GM12873 (cell line): Measurements from ENCODE around the gene SORBS2.

ENCODE experiments used
- CTCF ChIP-seq: IDR thresholded peaks from 2 replicates; pipeline ENCODE4 v1.5.1; 2012; ENCODE audit warnings: low read depth, mild to moderate bottlenecking, moderate library complexity, low read length, control low read depth; ENCODE audit not compliant: insufficient read depth; ENCODE audit errors: missing control alignments

SORBS2 gene

GRCh38 chr4:185560316-185560715 lies 251.7 kb downstream of the SORBS2 start:
- TF ChIP-seq CTCF, result no peak

DNA sequence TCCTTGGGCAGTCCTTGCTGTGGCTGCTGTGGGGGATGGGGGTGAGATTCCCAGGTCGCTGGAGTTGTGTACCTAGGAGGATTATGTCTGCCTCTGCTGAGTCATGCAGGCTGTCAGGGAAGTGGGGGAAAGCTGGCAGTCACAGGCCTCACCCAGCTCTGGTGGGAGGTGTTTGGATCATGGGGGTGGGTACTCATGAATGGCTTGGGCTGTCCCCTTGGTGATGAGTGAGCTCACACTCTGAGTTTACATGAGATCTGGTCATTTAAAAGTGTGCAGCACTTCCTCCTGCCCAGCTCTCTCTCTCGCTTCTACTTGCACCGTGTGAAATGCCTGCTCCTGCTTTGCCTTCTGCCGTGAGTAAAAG lies 252.1 kb downstream of the SORBS2 start:
- TF ChIP-seq CTCF, result no peak

DNA sequence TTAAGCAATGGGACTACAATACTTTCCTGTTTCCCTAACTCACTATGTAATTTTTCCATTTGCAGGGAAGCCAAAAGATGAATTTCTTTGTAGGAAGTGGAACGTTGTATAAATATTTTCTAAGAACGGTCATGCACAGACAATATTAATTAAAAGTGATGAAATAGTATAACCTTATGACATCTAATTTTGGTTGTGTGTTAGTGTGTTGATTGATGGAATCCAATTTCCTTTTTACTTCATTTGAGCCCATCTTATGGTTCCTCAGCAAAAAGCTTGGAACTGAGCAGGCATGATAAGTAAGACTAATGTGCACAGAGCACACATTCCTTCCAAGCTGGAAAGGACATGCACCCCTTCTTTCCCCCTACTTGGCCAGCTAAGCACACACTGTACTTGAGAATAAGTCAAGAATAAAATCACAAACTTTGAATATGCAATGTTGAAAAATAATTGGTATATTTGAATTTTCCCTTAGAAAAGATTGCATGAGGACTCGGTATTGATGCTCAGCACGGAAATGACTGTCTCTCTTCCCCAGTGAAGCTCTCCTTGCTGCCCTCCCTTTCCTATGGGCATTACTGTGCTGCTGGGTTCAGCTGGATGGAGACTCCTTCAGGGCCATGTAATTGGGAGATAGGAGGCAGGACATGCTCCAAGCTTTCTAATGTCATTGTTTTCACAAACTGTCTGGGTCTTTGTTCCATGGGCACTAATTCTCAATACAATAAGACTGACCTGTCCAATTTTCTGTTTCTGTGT lies 257.4 kb downstream of the SORBS2 start:
- TF ChIP-seq CTCF, result no peak

GRCh38 chr4:185552254-185552653 lies 259.7 kb downstream of the SORBS2 start:
- no peak for TF ChIP-seq CTCF

DNA sequence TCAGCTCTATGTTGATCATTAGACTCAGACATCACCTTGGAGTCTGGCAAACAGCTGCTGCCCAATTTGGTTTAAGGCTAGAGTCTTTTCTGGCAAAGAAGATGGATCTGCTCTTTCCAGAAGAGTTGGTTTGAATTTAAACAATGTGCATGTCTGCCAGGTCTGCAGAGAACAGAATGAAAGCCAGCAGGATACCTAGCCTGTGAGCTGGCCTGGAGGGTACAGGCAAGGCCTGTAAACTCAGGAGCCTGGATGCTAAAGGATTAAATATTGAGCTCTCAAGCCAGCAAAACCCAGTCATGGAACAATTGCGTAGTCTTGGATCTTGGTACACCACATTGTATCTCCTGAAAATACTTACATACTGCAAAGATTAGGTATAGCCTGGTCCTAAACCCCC lies 261.1 kb downstream of the SORBS2 start:
- TF ChIP-seq CTCF, result no peak

GRCh38 chr4:185549095-185549639 lies 262.8 kb downstream of the SORBS2 start:
- no peak for TF ChIP-seq CTCF

DNA sequence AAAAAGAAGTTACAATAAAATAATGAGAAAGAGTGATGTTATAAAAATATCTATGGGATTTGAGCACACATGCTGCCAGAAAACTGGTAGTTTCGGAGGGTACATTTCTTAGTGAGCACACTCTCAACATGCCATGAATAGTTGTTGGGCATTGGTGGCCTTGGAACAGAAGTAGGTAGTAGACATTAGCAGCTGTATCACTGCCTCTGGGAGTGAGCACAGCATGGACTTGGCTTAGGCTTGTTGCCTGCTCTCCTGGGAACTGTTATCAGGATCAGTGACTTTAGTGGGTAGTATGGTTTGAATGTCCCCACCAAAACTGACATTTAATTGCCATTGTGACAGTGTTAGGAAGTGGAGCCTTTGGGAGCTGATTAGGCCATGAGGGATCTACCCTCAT lies 263.4 kb downstream of the SORBS2 start:
- no peak for TF ChIP-seq CTCF

DNA sequence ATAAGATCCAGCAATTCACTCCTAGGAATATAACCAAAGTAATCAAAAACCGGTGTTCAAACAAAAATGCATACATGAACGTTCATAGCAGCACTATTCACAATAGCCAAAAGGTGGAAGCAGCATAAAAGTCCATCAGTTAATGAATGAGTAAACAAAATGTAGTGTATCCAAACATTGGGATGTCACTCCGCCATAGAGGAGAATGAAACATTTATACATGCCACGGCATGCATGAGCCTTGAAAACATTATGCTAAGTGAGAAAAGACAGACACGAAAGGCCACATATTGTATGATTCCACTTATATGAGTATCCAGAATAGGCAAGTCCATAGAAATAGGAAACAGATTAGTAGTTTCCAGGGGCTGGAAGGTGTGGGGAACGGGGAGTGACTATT lies 265.7 kb downstream of the SORBS2 start:
- TF ChIP-seq CTCF, result no peak
